SK-N-SH (cell line): Measurements from ENCODE around the gene TBC1D19.
"Not testable (repeated sequence)": the region's sequence is repeated elsewhere in the genome, so short reads cannot be mapped to it uniquely, and the experiment has no call there.

ENCODE experiments used
- POLR2AphosphoS5 ChIP-seq: IDR thresholded peaks from 2 replicates; pipeline ENCODE4 v1.6.1; 2012; ENCODE audit warnings: low read depth, low read length
- TF ChIP-seq, protein P1 (sequence below): fragments of 150-350 bp; IDR thresholded peaks from 2 replicates; pipeline ENCODE4 v1.6.1; 2017; ENCODE audit warnings: antibody characterized with exemption, low read length, low read depth, borderline replicate concordance

DNA sequence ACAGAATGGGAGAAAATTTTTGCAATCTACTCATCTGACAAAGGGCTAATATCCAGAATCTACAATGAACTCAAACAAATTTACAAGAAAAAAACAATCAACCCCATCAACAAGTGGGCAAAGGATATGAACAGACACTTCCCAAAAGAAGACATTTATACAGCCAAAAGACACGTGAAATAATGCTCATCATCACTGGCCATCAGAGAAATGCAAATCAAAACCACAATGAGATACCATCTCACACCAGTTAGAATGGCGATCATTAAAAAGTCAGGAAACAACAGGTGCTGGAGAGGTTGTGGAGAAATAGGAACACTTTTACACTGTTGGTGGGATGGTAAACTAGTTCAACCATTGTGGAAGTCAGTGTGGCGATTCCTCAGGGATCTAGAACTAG, 9.7 kb downstream of the TBC1D19 start:
- TF ChIP-seq, protein P1, sequence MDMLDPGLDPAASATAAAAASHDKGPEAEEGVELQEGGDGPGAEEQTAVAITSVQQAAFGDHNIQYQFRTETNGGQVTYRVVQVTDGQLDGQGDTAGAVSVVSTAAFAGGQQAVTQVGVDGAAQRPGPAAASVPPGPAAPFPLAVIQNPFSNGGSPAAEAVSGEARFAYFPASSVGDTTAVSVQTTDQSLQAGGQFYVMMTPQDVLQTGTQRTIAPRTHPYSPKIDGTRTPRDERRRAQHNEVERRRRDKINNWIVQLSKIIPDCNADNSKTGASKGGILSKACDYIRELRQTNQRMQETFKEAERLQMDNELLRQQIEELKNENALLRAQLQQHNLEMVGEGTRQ = not testable (repeated sequence)
- not testable (repeated sequence) for TF ChIP-seq POLR2AphosphoS5
